IPS-15b (cell line): ENCODE data around the gene MCOLN1.

Experiments
- H3K27me3 ChIP-seq: one replicate; pipeline ENCODE4 v1.6.1; 2013; ENCODE audit warnings: low read length; ENCODE audit not compliant: control insufficient read depth, insufficient read depth
- H3K36me3 ChIP-seq: one replicate; pipeline ENCODE4 v1.6.1; 2013; ENCODE audit warnings: low read length; ENCODE audit not compliant: control insufficient read depth, insufficient read depth
- H3K4me1 ChIP-seq: one replicate; pipeline ENCODE4 v1.6.1; 2013; ENCODE audit warnings: mild to moderate bottlenecking, low read length; ENCODE audit not compliant: control insufficient read depth, insufficient read depth
- H3K4me3 ChIP-seq: one replicate; pipeline ENCODE4 v1.5.1; 2013; ENCODE audit warnings: low read depth, low read length
- H3K9ac ChIP-seq: one replicate; pipeline ENCODE4 v1.6.1; 2013; ENCODE audit warnings: low read depth, mild to moderate bottlenecking, low read length
- H3K9me3 ChIP-seq: one replicate; pipeline ENCODE4 v1.6.1; 2013; ENCODE audit warnings: mild to moderate bottlenecking, low read length; ENCODE audit not compliant: control insufficient read depth, insufficient read depth

MCOLN1 gene

DNA sequence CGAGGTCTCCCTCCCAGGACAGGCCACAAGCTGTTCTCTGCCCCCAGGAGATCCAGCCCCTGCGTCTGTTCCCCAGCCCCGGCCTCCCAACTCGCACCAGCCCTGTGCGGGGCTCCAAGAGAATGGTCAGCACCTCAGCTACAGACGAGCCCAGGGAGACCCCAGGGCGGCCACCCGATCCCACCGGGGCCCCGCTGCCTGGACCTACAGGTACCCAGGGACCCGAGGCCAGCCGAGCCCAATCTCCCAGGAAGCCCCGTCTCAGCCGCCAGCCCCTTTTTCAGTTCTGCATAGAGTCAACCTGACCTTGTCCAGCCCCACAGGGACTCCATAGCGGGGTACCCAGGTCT, 19.0 kb downstream of the MCOLN1 start:
- no peaks in the 10 kb centered on the region for H3K27me3 ChIP-seq
- H3K4me1 ChIP-seq = no peaks in the 10 kb centered on the region
- H3K4me3 ChIP-seq = no peak overlapping the region
- H3K9me3 ChIP-seq = no peaks in the 10 kb centered on the region
- peaks cover 20% of the 10 kb centered on the region for H3K36me3 ChIP-seq
- H3K9ac ChIP-seq = no peak overlapping the region

DNA sequence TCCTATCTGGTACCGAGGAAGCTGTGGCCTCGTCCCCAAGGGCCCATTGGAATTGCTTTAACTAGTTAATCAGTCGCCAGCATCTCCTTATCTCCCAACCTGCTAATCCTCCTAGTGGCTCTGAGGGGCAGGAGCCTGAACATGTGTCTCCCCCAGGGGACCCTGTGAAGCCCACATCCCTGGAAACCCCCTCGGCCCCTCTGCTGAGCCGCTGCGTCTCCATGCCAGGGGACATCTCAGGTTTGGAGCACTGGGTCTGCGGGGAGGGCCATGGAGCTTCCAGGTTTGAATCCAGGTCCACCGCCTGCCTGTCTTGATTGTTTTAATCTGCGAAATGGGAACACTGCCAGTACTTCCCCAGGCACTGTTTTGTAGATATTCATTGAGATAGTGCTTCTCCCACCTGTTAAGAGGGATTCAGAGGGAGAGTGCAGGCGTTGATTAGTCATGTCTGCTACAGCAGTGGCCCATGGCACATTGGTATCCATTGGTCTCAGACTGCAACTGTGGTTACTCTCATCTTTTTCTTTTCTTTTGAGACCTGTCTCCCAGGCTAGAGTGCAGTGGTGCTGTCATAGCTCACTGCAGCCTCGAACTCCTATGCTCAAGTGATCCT, 19.5 kb downstream of the MCOLN1 start:
- no peak overlapping the region for H3K9ac ChIP-seq
- no peaks in the 10 kb centered on the region for H3K27me3 ChIP-seq
- H3K36me3 ChIP-seq = peaks cover 20% of the 10 kb centered on the region
- no peak overlapping the region for H3K4me3 ChIP-seq
- H3K4me1 ChIP-seq = no peaks in the 10 kb centered on the region
- no peaks in the 10 kb centered on the region for H3K9me3 ChIP-seq

DNA sequence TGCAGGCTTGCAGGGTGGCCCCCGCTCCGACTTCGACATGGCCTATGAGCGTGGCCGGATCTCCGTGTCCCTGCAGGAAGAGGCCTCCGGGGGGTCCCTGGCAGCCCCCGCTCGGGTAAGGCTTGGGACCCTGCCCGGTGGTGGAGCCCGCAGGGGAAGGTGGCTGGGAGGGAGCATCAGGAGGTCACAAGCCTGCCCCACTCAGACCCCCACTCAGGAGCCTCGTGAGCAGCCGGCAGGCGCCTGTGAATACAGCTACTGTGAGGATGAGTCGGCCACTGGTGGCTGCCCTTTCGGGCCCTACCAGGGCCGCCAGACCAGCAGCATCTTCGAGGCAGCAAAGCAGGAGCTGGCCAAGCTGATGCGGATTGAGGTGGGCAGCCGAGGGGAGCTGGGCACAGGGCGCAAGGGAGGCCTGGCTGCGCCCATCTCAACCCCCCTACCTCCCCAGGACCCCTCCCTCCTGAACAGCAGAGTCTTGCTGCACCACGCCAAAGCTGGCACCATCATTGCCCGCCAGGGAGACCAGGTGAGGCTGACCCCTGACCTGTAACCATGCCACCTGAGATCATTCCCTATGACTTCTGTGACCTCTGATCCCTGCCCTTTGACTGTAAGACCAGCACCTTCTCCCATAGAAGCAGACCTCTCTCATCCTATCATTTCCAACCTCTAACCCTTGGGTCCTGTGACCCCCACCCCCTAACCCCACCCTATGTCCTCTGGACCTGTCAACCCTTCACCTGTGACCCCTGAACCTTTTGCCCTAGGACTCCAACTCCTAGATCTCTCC, 20.3 kb downstream of the MCOLN1 start:
- H3K27me3 ChIP-seq = no peaks in the 10 kb centered on the region
- no peak overlapping the region for H3K9ac ChIP-seq
- no peak overlapping the region for H3K4me3 ChIP-seq
- no peaks in the 10 kb centered on the region for H3K9me3 ChIP-seq
- peaks cover 20% of the 10 kb centered on the region for H3K36me3 ChIP-seq
- no peaks in the 10 kb centered on the region for H3K4me1 ChIP-seq

DNA sequence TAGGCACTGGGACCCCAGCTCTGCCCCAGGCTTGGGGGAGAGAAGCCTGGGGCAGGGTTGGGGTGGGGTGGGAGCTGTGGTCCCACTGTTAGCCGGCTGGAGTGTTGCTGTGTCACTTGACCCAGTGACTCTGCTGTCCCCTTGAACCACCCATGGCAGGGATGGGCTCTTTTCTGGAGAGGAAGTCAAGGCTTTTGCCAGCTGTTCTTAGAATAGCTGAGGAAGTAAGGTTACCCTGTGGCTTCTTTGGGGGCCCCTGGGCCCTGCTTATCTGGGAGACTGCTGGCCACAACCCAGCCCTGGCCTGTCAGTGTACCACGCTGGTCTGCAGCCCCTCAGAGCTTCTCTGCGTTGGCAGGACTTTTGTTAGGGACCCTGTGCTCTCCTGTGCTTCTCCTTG, 22.2 kb downstream of the MCOLN1 start:
- Histone ChIP-seq H3K36me3 (peaks cover 20% of the 10 kb centered on the region), H3K9me3 (no peaks in the 10 kb centered on the region), H3K9ac (no peak overlapping the region), H3K4me1 (no peaks in the 10 kb centered on the region), H3K27me3 (no peaks in the 10 kb centered on the region), H3K4me3 (no peak overlapping the region)

DNA sequence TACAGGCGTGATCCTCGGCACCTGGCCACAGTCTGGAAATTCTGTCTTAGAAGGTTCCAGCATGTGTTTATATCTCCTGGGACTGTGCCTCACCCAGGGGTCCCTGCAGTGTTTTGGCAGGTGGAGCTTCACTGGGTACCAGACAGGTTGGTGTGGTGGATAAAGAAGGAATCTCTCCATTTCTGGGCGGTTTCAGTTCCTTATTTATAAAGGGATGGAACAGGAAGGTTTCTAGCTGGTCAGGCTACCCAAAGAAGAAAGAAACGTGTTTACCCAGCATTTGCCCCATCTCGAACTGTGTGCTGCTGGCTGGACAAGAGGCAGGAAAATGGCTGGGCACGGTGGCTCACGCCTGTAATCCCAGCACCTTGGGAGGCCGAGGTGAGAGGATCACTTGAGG, 22.9 kb downstream of the MCOLN1 start:
- Histone ChIP-seq H3K9ac (no peak overlapping the region), H3K4me1 (no peaks in the 10 kb centered on the region), H3K4me3 (no peak overlapping the region), H3K27me3 (no peaks in the 10 kb centered on the region), H3K9me3 (no peaks in the 10 kb centered on the region), H3K36me3 (peaks cover 20% of the 10 kb centered on the region)

DNA sequence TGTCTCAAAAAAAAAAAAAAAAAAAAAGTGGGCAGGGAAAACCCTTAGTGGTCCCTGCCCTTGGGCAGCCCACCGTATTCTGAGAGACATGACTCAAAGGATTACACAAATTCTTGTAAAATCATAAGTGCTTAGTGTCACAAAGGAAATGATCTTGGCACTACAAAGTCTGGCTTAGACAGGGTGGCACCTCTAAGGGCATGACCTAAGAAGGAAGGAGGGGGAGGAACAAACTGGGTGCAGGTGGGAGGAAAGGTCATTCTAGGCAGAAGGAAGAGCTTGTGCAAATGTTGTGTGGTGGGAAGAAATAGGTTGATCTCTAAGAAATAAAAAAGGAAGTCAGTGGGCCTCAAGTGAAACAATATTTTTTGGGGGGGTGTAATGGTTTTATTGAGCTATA, 23.5 kb downstream of the MCOLN1 start:
- H3K9ac ChIP-seq = no peak overlapping the region
- H3K27me3 ChIP-seq = no peaks in the 10 kb centered on the region
- no peaks in the 10 kb centered on the region for H3K9me3 ChIP-seq
- H3K4me3 ChIP-seq = no peak overlapping the region
- H3K4me1 ChIP-seq = no peaks in the 10 kb centered on the region
- peaks cover 19% of the 10 kb centered on the region for H3K36me3 ChIP-seq

DNA sequence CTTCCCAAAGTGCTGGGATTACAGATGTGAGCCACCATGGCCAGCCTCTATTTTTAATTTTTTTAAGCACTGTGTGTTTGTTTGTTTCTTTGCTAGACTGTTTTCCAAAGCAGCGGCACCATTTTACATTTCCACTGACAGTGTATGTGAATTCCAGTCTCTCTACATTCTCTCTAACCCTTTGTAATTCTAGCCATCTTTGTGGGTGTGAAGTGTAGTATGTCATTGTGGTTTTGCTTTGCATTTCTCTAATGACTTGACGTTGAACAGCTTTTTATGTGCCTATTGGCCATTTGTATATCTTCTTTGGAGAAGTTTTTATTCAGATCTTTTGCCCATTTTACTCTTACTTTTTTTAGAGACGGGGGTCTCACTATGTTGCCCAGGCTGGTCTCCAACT, 24.7 kb downstream of the MCOLN1 start:
- H3K4me1 ChIP-seq = no peaks in the 10 kb centered on the region

DNA sequence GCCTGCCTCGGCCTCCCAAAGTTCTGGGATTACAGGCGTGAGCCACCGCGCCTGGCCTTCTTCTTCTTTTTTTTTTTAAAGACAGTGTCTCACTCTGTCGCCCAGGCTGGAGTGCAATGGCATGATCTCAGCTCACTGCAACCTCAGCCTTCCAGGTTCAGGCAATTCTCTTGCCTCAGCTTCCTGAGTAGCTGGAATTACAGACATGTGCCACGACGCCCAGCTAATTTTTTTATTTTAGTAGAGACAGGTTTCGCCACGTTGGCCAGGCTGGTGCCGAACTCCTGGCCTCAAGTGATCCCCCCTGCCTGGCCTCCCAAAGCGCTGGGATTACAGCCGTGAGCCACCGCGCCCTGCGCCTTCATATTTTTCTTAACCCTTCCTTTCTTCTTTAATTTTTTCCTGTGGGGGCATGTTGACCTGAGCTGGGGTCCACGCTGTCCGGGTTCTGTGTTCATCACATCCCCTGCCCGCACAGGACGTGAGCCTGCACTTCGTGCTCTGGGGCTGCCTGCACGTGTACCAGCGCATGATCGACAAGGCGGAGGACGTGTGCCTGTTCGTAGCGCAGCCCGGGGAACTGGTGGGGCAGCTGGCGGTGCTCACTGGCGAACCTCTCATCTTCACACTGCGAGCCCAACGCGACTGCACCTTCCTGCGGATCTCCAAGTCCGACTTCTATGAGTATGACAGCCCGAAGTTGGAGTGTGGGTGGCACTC, 27.2 kb downstream of the MCOLN1 start:
- Histone ChIP-seq H3K27me3 (no peaks in the 10 kb centered on the region), H3K4me1 (no peaks in the 10 kb centered on the region), H3K9ac (no peak overlapping the region), H3K4me3 (no peak overlapping the region), H3K9me3 (no peaks in the 10 kb centered on the region), H3K36me3 (peaks cover 3% of the 10 kb centered on the region)

More for the DNA sequence above, 24.7 kb downstream of the MCOLN1 start:
- no peak overlapping the region for H3K4me3 ChIP-seq
- H3K9ac ChIP-seq = no peak overlapping the region
- peaks cover 12% of the 10 kb centered on the region for H3K36me3 ChIP-seq
- H3K27me3 ChIP-seq = no peaks in the 10 kb centered on the region
- no peaks in the 10 kb centered on the region for H3K9me3 ChIP-seq

DNA sequence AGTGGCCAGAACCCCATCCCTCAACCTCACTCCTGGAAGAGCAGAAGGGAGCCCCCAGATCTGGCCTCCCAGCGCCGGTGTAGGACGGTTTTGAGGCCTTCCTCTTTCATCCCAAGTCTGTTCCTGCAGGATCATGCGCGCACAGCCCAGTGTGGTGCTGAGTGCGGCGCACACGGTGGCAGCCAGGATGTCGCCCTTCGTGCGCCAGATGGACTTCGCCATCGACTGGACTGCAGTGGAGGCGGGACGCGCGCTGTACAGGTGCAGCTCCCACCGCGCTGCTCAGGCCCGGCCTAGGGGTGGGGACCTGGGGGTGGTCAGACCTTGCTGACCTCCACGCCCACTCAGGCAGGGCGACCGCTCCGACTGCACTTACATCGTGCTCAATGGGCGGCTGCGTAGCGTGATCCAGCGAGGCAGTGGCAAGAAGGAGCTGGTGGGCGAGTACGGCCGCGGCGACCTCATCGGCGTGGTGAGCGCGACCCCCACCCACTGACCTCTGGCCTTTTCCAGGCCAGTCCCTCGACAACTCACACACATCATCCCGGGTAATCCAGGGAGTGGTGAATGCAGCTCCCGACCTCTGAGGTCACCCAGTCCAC, 27.8 kb downstream of the MCOLN1 start:
- Histone ChIP-seq H3K4me1 (no peaks in the 10 kb centered on the region), H3K36me3 (peaks cover 6% of the 10 kb centered on the region), H3K9me3 (no peaks in the 10 kb centered on the region), H3K4me3 (peak overlapping the region; percentile 53), H3K9ac (no peak overlapping the region), H3K27me3 (no peaks in the 10 kb centered on the region)

DNA sequence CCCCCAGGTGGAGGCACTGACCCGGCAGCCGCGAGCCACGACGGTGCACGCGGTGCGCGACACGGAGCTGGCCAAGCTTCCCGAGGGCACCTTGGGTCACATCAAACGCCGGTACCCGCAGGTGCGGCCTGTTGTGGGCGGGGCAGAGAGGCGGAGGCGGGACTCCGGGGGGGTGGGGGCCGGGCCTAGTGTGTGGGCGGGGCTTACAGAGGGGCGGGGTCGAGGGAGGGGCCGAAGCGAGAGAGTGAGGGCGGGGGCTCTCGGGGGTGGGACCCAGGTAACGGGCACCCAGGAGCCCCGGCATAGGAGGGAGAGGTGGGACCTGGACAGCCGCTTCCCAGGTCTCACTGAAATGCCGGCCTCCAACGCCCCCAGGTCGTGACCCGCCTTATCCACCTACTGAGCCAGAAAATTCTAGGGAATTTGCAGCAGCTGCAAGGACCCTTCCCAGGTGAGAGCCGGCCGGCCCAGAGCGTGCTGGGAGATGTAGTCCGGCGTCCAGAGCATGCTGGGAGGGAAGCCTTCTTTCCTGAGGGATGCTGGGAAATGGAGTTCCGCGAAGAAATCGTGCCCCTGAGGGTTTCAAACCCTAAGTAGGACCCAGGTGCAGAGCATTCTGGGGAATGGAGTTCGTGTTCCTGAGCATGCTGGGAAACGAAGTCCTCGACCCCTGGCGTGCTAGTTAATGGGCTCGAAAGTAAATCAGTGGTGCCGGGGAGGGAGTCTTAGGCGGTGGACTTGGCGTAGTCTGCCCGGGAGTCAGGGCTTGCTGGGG, 28.8 kb downstream of the MCOLN1 start:
- Histone ChIP-seq H3K9ac (no peak overlapping the region), H3K36me3 (peaks cover 6% of the 10 kb centered on the region), H3K27me3 (no peaks in the 10 kb centered on the region)

DNA sequence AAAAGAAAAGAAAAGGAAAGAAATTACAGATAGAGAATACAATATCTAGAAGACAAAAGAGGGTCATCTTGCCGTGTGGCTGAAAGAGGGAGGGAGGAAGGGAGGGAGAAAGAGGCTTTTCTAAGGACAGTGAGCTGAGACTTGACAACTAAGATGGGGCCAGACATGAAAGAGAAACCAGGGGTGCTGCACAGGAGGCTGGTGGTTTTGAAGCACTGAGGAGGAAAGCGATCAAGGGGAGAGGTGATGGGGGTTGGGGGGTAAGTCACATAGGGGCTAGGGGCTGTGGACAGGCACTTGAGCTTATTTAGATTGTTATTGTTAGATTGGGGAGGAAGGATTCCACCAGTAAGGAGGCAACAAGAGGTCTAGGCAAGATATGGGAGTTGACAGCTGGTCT, 30.4 kb downstream of the MCOLN1 start:
- no peaks in the 10 kb centered on the region for H3K4me1 ChIP-seq
- H3K9ac ChIP-seq = no peak overlapping the region
- peaks cover 21% of the 10 kb centered on the region for H3K36me3 ChIP-seq
- H3K4me3 ChIP-seq = no peak overlapping the region
- no peaks in the 10 kb centered on the region for H3K9me3 ChIP-seq
- H3K27me3 ChIP-seq = no peaks in the 10 kb centered on the region

More for the DNA sequence above, 28.8 kb downstream of the MCOLN1 start:
- H3K4me1 ChIP-seq = no peaks in the 10 kb centered on the region
- no peaks in the 10 kb centered on the region for H3K9me3 ChIP-seq
- peak overlapping the region; percentile 62 for H3K4me3 ChIP-seq
